ENCODE results near the gene HLA-DRA. TPM values are rescaled to one million over a fixed set of nuclear protein-coding genes. Genes with fewer than 3 reads are reported as not detected.

HLA-DRA gene
- total and polyA plus RNA-seq, 2 donors (not counting 1 experiment from before 2014, with no cell fraction given), result 2,881 to 4,498 TPM

DNA sequence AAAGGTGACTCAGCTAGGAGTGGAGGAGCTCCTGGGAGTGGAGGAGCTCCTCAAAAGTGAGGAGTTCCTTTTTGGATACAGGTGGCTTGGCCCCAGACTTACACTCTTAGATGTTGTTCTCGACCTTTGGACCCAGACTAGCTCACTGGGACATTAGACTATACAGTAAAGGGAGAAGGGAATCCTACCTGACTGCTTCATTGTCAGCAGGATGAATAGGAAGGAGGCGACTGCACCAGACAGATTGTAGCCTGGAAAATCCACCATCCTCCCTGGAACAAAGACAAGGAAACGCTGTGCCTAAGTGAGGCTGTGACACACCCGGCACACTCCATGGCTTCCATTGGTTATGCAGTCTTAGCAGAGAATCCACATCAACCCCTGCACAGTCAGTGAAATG is 32.8 kb upstream of the HLA-DRA start, which contains the start of gene BTNL2:
Gene BTNL2 (minus strand): TSS at position 325 of the 400 bp plus-strand sequence. CDS start 58 bp downstream, at position 267.
- no peaks in the 10 kb centered on the region for H4K20me1 ChIP-seq (ENCODE audit: control insufficient read depth, insufficient read depth, low read length, poor library complexity, severe bottlenecking)
- no peaks in the 10 kb centered on the region for H3K9me3 ChIP-seq (ENCODE audit: control extremely low read depth in 1 of 3, control insufficient read depth in 2 of 3, insufficient read depth in 1 of 3, low read length in 2 of 3)
- no peak within 1 kb of the TSS for H3K4me2 ChIP-seq (replicated peaks; ENCODE audit: low read depth, low read length, poor library complexity, severe bottlenecking)
- no peak within 1 kb of the TSS for H3K4me3 ChIP-seq (ENCODE audit: control extremely low read depth in 1 of 5, extremely low read depth in 1 of 5, insufficient read depth in 1 of 5, low read depth in 2 of 5, low read length in 4 of 5)
- H3K27ac Mint-ChIP-seq, result no peak within 1 kb of the TSS
- WGBS (ENCODE audit: insufficient coverage), result 96% methylated on average over 2 of the region's 4 CpGs
- H3K4me3 Mint-ChIP-seq, result no peak within 1 kb of the TSS
- H2AFZ ChIP-seq (ENCODE audit: insufficient read depth, low read depth, low read length, poor library complexity, severe bottlenecking), result no peak within 1 kb of the TSS
- H3K4me1 Mint-ChIP-seq, result peaks cover 6% of the 10 kb centered on the region
- peaks cover 0 to 14% (median 0%) of the 10 kb centered on the region in 4 experiments for H3K27me3 ChIP-seq (replicated peaks in 1 of 4; ENCODE audit: control extremely low read depth in 1 of 4, control insufficient read depth in 3 of 4, insufficient read depth in 4 of 4, low read length in 3 of 4)
- H3K36me3 ChIP-seq (replicated peaks in 1 of 2; ENCODE audit: control extremely low read depth in 1 of 2, control insufficient read depth in 1 of 2, extremely low read depth in 1 of 2, insufficient read depth in 2 of 2, low read length in 1 of 2), result no peaks in the 10 kb centered on the region
- no peaks in the 10 kb centered on the region for H3K9me3 Mint-ChIP-seq (ENCODE audit: insufficient read depth)
- peaks cover 10% of the 10 kb centered on the region for H3K27me3 Mint-ChIP-seq
- no peak for TF ChIP-seq EZH2 (IDR thresholded peaks at IDR 0.05; ENCODE audit: borderline replicate concordance, insufficient read depth, low read depth, low read length, poor library complexity, severe bottlenecking)
- TF ChIP-seq, protein P1, sequence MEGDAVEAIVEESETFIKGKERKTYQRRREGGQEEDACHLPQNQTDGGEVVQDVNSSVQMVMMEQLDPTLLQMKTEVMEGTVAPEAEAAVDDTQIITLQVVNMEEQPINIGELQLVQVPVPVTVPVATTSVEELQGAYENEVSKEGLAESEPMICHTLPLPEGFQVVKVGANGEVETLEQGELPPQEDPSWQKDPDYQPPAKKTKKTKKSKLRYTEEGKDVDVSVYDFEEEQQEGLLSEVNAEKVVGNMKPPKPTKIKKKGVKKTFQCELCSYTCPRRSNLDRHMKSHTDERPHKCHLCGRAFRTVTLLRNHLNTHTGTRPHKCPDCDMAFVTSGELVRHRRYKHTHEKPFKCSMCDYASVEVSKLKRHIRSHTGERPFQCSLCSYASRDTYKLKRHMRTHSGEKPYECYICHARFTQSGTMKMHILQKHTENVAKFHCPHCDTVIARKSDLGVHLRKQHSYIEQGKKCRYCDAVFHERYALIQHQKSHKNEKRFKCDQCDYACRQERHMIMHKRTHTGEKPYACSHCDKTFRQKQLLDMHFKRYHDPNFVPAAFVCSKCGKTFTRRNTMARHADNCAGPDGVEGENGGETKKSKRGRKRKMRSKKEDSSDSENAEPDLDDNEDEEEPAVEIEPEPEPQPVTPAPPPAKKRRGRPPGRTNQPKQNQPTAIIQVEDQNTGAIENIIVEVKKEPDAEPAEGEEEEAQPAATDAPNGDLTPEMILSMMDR (IDR thresholded peaks at IDR 0.05), result no peak
- H3K27ac ChIP-seq (ENCODE audit: low read length in 2 of 2), result no peak within 1 kb of the TSS
- POLR2A ChIA-PET, result no interaction called here
- no peak within 1 kb of the TSS for H3K9ac ChIP-seq (ENCODE audit: low read length)
- H3K79me2 ChIP-seq (ENCODE audit: control insufficient read depth, insufficient read depth, low read length), result no peaks in the 10 kb centered on the region
- intact Hi-C loops (cut with micrococcal nuclease), result no loop called here
- H3K4me1 ChIP-seq (ENCODE audit: control insufficient read depth in 2 of 2, insufficient read depth in 2 of 2, low read length in 2 of 2), result no peaks in the 10 kb centered on the region
- DNase-seq (no peak), ATAC-seq (ENCODE audit: low read depth) (no peak)
- CTCF ChIA-PET, result interaction anchor here (0.6 to 13.5 kb wide), 6 partner anchors 8 to 379 kb away, joined by 3 to 172 read pairs (median 6); no protein-coding TSS in a partner anchor

DNA sequence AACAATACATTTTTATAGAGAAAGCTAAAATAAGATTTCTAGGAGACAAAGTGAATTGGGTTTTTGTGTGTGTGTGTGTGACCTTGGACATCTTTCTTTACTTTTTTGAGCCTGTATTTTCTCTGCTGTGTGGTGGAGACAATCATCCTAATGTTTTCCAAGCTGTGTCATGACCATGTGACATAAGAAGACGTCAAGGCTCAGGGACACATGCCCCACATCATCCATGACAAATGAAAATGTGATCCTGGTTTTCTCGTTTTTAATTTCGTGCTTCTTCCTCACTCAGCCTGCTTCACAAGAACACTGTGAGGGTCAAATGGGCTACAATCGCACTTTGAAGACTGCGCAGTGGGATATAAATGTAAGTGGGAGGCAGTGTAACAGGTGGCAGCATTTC is 28.8 kb upstream of the HLA-DRA start:
- no peaks in the 10 kb centered on the region for H4K20me1 ChIP-seq (ENCODE audit: control insufficient read depth, insufficient read depth, low read length, poor library complexity, severe bottlenecking)
- no peak overlapping the region for H2AFZ ChIP-seq (ENCODE audit: insufficient read depth, low read depth, low read length, poor library complexity, severe bottlenecking)
- peaks cover 4% of the 10 kb centered on the region for H3K79me2 ChIP-seq (ENCODE audit: control insufficient read depth, insufficient read depth, low read length)
- ChIA-PET POLR2A (no interaction called here), CTCF (interaction anchor here (0.7 to 13.5 kb wide), 9 partner anchors 10 to 442 kb away, joined by 3 to 172 read pairs (median 4); partner anchors contain the start of gene TAP1)
- H3K27ac ChIP-seq (ENCODE audit: low read length in 2 of 2), result no peak overlapping the region
- no peaks in the 10 kb centered on the region for H3K36me3 ChIP-seq (replicated peaks in 1 of 2; ENCODE audit: control extremely low read depth in 1 of 2, control insufficient read depth in 1 of 2, extremely low read depth in 1 of 2, insufficient read depth in 2 of 2, low read length in 1 of 2)
- Mint-ChIP-seq H3K27me3 (peaks cover 14% of the 10 kb centered on the region), H3K4me1 (peaks cover 13% of the 10 kb centered on the region), H3K9me3 (ENCODE audit: insufficient read depth) (no peaks in the 10 kb centered on the region), H3K4me3 (no peak overlapping the region), H3K27ac (no peak overlapping the region)
- no peak for DNase-seq
- H3K9me3 ChIP-seq (ENCODE audit: control extremely low read depth in 1 of 3, control insufficient read depth in 2 of 3, insufficient read depth in 1 of 3, low read length in 2 of 3), result no peaks in the 10 kb centered on the region
- peaks cover 7 to 11% of the 10 kb centered on the region in 2 donors for H3K4me1 ChIP-seq (ENCODE audit: control insufficient read depth in 2 of 2, insufficient read depth in 2 of 2, low read length in 2 of 2)
- WGBS (ENCODE audit: insufficient coverage), result 66% methylated on average over 3 of the region's 5 CpGs
- no peak for TF ChIP-seq EZH2 (IDR thresholded peaks at IDR 0.05; ENCODE audit: borderline replicate concordance, insufficient read depth, low read depth, low read length, poor library complexity, severe bottlenecking)
- TF ChIP-seq, protein P1 (IDR thresholded peaks at IDR 0.05), result no peak
- intact Hi-C loops (cut with micrococcal nuclease), result loop anchor here (10.0 kb wide), 1 partner anchor 574 kb away; no protein-coding TSS in a partner anchor
- peaks cover 0 to 21% (median 3%) of the 10 kb centered on the region in 4 experiments for H3K27me3 ChIP-seq (replicated peaks in 1 of 4; ENCODE audit: control extremely low read depth in 1 of 4, control insufficient read depth in 3 of 4, insufficient read depth in 4 of 4, low read length in 3 of 4)
- ATAC-seq (ENCODE audit: low read depth), result no peak
- no peak overlapping the region for H3K4me3 ChIP-seq (ENCODE audit: control extremely low read depth in 1 of 5, extremely low read depth in 1 of 5, insufficient read depth in 1 of 5, low read depth in 2 of 5, low read length in 4 of 5)
- no peak overlapping the region for H3K9ac ChIP-seq (ENCODE audit: low read length)
- H3K4me2 ChIP-seq (replicated peaks; ENCODE audit: low read depth, low read length, poor library complexity, severe bottlenecking), result no peak overlapping the region
